Uterus (tissue), 2 donors: ENCODE data around the gene MYCBPAP.

Experiments
- CTCF ChIP-seq, 4 experiments: fragments of 200-600 bp in 2 of 4; fragments of 450-650 bp in 2 of 4; sonication (generic) in 2 of 4; IDR thresholded peaks; one replicate each; pipeline ENCODE4 v1.5.1; 2016 to 2019; ENCODE audit warnings: antibody characterized with exemption in 4 of 4, mild to moderate bottlenecking in 2 of 4, moderate library complexity in 1 of 4
- POLR2A ChIP-seq, 2 donors: fragments of 450-650 bp; IDR thresholded peaks; one replicate each; pipeline ENCODE4 v1.6.1; 2016; ENCODE audit warnings: antibody characterized with exemption in 2 of 2, mild to moderate bottlenecking in 1 of 2, moderate library complexity in 1 of 2

GRCh38 chr17:50522766-50523165 is 14.5 kb downstream of the MYCBPAP start:
- TF ChIP-seq CTCF (IDR thresholded peaks at IDR 0.05) (no peak), POLR2A (IDR thresholded peaks at IDR 0.05) (no peak)
